ENCODE results near the gene PHLPP1. TPM values are rescaled to one million over a fixed set of nuclear protein-coding genes. Genes with fewer than 3 reads are reported as not detected.
"Not testable (repeated sequence)": the region's sequence is repeated elsewhere in the genome, so short reads cannot be mapped to it uniquely, and the experiment has no call there.

Gene PHLPP1
- total RNA-seq, 1 donor, result 7.2 TPM

DNA sequence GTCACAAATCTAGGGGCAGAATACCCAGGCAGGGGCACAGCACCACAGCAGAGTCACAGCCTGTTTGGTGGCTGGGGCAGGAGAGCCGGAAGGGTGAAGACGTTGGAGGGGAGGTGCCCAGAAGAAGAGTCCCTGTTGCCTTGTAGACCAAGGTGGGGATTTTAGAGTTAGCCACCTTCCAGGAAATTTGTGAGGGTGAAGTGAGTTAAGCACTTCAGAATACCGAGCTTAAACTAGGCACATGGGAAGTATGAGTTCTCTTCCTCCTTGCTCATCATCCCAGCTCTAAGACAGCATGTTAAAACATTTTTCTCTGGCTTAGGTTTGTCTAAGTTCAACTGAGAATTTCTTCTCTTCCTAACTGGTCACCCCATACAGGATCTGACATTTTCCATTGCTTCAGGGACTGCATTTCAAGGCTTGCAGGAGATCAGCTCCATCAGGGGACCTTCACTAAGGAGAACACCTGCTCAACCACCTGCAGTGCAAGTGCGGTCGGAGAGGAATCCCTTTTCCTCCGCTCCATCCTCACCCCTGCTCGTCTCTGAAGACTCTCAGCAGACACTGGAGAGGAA, 26.5 kb upstream of the PHLPP1 start:
- TF ChIP-seq, protein P1, sequence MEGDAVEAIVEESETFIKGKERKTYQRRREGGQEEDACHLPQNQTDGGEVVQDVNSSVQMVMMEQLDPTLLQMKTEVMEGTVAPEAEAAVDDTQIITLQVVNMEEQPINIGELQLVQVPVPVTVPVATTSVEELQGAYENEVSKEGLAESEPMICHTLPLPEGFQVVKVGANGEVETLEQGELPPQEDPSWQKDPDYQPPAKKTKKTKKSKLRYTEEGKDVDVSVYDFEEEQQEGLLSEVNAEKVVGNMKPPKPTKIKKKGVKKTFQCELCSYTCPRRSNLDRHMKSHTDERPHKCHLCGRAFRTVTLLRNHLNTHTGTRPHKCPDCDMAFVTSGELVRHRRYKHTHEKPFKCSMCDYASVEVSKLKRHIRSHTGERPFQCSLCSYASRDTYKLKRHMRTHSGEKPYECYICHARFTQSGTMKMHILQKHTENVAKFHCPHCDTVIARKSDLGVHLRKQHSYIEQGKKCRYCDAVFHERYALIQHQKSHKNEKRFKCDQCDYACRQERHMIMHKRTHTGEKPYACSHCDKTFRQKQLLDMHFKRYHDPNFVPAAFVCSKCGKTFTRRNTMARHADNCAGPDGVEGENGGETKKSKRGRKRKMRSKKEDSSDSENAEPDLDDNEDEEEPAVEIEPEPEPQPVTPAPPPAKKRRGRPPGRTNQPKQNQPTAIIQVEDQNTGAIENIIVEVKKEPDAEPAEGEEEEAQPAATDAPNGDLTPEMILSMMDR (IDR thresholded peaks at IDR 0.05; ENCODE audit: insufficient read depth, low read length), result no peak
- DNase-seq (ENCODE audit: low read depth), result no peak
- H3K4me3 ChIP-seq (ENCODE audit: low read depth, low read length), result no peak overlapping the region

DNA sequence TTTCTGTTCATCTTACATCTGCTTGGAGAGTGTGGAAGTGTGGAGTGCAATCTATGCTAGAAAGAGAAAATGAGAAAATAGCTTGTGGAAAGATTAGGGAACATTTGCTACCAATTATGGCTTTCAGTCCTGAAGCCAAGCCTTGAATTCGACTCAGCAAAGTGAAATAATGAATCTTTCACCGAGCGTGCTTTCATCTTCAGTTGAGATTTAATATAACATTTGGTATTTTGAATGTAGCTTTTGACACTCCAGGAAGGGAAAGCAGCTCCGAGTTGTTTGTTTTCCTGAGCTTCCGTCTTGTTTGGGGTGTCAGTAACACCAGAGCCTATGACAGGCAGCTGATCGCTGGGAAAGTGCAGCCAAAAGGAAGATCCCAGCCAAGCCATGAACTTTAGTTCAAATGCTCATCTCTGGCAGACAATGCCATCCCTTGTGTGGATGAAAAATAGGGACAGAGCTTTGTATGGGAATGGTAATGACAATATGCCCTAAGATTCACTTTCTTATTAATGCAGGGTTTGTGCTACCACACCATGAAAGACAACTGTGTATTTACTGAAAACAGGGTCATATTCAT, 25.0 kb upstream of the PHLPP1 start:
- DNase-seq (ENCODE audit: low read depth), result no peak
- TF ChIP-seq, protein P1 (IDR thresholded peaks at IDR 0.05; ENCODE audit: insufficient read depth, low read length), result no peak
- H3K4me3 ChIP-seq (ENCODE audit: low read depth, low read length), result no peak overlapping the region

DNA sequence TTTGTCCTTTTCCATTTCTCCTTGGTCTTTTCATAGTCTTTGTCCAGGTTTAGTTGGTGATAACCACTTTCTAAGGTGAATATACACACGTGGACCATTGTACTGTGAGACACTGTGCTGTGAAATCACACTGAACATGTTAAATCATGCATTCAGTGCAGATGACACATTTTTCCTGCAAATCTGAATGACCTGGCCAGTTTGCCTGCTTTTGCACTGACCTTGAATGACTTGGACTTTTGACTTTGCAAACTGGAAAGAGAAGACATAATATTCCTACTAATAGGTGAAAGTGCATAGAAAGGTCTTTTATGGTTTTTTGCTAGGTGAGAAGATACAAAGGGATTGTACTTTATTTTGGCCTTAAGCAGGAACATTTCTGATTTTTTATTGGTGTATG, 21.7 kb upstream of the PHLPP1 start:
- no peak overlapping the region for H3K4me3 ChIP-seq (ENCODE audit: low read depth, low read length)
- TF ChIP-seq, protein P1 (IDR thresholded peaks at IDR 0.05; ENCODE audit: insufficient read depth, low read length), result no peak
- no peak for DNase-seq (ENCODE audit: low read depth)

DNA sequence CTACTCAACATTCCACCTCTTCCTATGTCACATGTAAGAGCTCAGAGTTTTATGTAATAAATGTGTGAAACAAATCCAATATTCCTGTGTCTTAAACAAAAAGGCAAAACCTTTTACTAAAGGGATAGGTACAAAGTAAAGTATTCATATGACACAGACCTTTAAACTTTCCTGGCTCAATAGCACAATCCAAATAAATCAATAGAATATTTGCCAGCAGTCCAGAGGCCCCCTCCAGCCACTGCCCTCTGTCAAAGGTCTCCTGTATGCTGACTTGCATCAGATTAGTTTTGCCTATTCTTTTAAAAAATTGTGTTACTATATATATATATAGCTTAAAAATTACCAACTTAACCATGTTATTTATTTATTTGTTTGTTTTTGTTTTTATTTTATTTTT, 17.7 kb upstream of the PHLPP1 start:
- no peak for DNase-seq (ENCODE audit: low read depth)
- no peak overlapping the region for H3K4me3 ChIP-seq (ENCODE audit: low read depth, low read length)
- TF ChIP-seq, protein P1 (IDR thresholded peaks at IDR 0.05; ENCODE audit: insufficient read depth, low read length), result no peak

DNA sequence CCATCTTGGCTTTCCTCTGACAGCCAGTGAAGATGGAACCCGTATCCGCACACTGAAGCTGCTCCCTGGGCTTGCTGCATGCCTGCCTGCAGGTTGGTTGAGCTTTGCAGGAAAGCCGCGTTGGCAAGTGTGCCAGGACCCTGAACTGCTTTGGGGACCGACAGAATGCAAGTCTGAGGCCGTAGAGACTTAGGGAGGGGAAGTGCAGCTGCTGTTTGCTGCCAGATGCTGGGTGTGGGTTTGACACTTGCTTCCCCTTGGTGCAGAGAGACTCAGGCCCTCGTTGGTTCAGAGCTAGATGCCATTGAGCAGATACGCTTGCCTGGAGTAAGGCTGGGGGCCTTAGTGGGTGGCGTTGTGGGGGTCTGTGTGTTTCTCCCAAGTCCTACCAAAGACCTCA, 13.1 kb upstream of the PHLPP1 start:
- DNase-seq (ENCODE audit: low read depth), result no peak
- TF ChIP-seq, protein P1 (IDR thresholded peaks at IDR 0.05; ENCODE audit: insufficient read depth, low read length), result no peak
- no peak overlapping the region for H3K4me3 ChIP-seq (ENCODE audit: low read depth, low read length)

DNA sequence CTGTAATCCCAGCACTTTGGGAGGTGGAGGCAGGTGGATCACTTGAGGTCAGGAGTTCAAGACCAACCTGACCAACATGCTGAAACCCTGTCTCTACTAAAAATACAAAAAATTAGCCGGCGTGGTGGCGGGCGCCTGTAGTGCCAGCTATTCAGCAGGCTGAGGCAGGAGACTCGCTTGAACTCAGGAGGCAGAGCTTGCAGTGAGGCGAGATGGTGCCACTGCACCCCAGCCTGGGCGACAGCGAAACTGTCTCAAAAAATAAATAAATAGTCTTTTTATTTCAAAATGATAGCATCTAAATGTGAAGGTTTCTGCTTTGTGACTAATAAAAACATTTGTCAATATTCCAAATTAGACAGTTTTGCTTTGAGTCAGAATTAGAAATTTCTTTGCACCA, 8.5 kb upstream of the PHLPP1 start:
- DNase-seq (ENCODE audit: low read depth), result not testable (repeated sequence)

DNA sequence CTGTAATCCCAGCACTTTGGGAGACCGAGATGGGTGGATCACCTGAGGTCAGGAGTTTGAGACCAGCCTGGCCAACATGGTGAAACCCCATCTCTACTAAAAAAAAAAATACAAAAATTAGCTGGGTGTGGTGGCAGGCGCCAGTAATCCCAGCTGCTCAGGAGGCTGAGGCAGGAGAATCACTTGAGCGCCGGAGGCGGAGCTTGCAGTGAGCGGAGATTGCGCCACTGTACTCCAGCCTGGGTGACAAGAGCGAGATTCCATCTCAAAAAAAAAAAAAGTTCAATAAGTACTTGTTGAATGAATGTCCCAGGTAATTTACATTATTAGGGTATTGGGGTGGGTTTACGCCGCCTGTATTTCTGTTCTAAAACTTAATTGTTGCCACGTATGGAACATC, 5.4 kb upstream of the PHLPP1 start:
- H3K4me3 ChIP-seq (ENCODE audit: low read depth, low read length); DNase-seq (ENCODE audit: low read depth): not testable (repeated sequence)

More for the DNA sequence above, 8.5 kb upstream of the PHLPP1 start:
- H3K4me3 ChIP-seq (ENCODE audit: low read depth, low read length), result not testable (repeated sequence)

DNA sequence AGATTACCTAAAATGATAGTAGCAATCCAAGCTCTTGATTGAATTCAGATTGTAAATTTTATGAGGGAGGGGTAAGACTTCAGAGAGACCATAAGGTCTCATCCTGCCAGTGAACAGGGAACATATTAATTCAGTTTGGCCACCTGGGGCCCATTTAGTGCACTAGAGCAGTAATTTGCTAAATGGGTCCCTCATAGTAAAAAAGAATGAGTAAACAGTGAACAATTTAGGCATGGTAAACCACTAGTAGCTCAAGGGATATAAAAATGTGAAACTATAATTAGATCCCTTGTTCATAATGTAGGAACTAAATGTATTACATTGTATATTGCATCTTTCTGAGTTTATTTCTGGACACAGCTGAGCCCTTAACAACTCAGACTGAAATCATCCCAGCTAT, 4.9 kb upstream of the PHLPP1 start:
- TF ChIP-seq, protein P1 (IDR thresholded peaks at IDR 0.05; ENCODE audit: insufficient read depth, low read length), result no peak
- no peak overlapping the region for H3K4me3 ChIP-seq (ENCODE audit: low read depth, low read length)
- no peak for DNase-seq (ENCODE audit: low read depth)
